Measurements from ENCODE around the gene MICAL3. TPM values are rescaled to one million over a fixed set of nuclear protein-coding genes. Genes with fewer than 3 reads are reported as not detected.

Gene MICAL3
- polyA plus RNA-seq, 3 donors: 0.23 to 0.84 TPM; not detected in 1

DNA sequence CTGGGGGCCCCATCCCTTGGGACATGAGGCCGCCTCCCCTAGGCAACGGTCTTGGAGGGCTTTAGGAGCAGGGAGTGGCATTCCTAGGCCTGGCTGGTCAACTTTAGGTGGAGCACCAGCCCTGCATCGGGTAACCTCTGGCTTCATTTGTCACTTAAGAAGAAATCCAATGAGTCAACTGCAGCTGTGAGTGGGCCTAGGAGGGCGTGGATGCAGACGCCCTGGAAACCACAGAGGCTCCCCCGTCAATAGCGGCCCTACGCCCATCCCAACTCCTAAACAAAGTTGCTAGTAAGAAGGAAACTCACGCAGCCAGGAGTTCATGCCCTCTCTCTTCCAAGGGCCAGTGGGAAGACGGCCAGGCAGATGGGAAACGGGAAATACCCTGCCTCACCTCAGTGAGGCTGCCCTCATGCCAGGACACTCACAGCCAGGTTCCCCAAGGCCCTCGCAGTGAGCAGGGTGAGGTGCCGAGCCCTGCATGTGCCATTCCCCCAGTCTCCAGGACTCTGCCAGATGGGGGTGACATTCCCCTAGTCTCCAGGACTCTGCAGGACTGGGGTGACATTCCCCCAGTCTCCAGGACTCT, 270.9 kb downstream of the MICAL3 start:
- Histone ChIP-seq H3K36me3 (replicated peaks in 1 of 2; ENCODE audit: control insufficient read depth in 1 of 2, insufficient read depth in 2 of 2, low read length in 2 of 2) (peaks cover 33 to 39% of the 10 kb centered on the region in 2 donors), H3K9ac (ENCODE audit: insufficient read depth, low read length, poor library complexity, severe bottlenecking) (no peak overlapping the region), H3K27ac (ENCODE audit: low read depth in 1 of 2, low read length in 2 of 2) (peak overlapping the region in 1 of 2 donors; percentile 21), H2AFZ (ENCODE audit: insufficient read depth, low read depth, low read length, poor library complexity, severe bottlenecking) (no peak overlapping the region), H4K20me1 (ENCODE audit: insufficient read depth, low read length) (peaks cover 98% of the 10 kb centered on the region), H3K4me2 (replicated peaks; ENCODE audit: extremely low read depth, low read length, poor library complexity, severe bottlenecking) (no peak overlapping the region), H3K4me1 (ENCODE audit: control insufficient read depth in 1 of 2, insufficient read depth in 2 of 2, low read length in 2 of 2) (peaks cover 0 to 9% of the 10 kb centered on the region in 2 donors), H3K27me3 (ENCODE audit: control insufficient read depth in 2 of 2, insufficient read depth in 2 of 2, low read length in 2 of 2) (no peaks in the 10 kb centered on the region), H3K9me3 (replicated peaks in 1 of 2; ENCODE audit: control insufficient read depth in 1 of 2, insufficient read depth in 1 of 2, low read length in 2 of 2) (no peaks in the 10 kb centered on the region), H3K79me2 (ENCODE audit: insufficient read depth, low read length) (peaks cover 98% of the 10 kb centered on the region), H3K4me3 (replicated peaks in 1 of 3; ENCODE audit: low read depth in 2 of 3, low read length in 3 of 3) (no peak overlapping the region)
- Mint-ChIP-seq H3K27ac (peak overlapping the region; percentile 6 to 73 (median 38)), H3K9me3 (no peaks in the 10 kb centered on the region), H3K27me3 (ENCODE audit: low read depth in 3 of 3) (peaks cover 0 to 2% (median 0%) of the 10 kb centered on the region in 3 donors), H3K4me3 (no peak overlapping the region), H3K4me1 (peaks cover 11% of the 10 kb centered on the region), H3K36me3 (peaks cover 22 to 57% of the 10 kb centered on the region in 2 donors)
- DNase-seq: no peak
- intact Hi-C loops (cut with micrococcal nuclease): no loop called here
- WGBS (ENCODE audit: insufficient coverage): 75% methylated on average over 10 of the region's 13 CpGs
- TF ChIP-seq, protein P1, sequence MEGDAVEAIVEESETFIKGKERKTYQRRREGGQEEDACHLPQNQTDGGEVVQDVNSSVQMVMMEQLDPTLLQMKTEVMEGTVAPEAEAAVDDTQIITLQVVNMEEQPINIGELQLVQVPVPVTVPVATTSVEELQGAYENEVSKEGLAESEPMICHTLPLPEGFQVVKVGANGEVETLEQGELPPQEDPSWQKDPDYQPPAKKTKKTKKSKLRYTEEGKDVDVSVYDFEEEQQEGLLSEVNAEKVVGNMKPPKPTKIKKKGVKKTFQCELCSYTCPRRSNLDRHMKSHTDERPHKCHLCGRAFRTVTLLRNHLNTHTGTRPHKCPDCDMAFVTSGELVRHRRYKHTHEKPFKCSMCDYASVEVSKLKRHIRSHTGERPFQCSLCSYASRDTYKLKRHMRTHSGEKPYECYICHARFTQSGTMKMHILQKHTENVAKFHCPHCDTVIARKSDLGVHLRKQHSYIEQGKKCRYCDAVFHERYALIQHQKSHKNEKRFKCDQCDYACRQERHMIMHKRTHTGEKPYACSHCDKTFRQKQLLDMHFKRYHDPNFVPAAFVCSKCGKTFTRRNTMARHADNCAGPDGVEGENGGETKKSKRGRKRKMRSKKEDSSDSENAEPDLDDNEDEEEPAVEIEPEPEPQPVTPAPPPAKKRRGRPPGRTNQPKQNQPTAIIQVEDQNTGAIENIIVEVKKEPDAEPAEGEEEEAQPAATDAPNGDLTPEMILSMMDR (IDR thresholded peaks at IDR 0.05): no peak

DNA sequence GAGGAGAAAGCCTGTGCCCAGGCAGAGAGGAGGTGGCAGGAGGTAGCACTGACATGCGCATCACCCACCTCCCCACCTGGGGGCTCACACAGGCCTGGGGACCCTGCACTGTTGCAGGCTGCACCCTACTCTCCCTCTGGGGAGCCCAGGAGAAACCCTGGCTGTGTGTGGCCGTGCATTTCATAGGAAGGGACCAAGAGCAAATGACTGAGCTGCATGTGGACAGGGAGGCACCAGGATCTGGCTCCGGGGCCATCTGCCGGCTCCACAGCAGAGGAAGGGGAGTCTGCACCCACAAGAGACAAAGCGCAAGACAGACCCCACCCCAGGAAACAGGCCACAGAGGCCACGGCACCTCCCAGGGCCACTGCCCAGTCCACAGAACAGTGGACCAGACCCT, 272.8 kb downstream of the MICAL3 start:
- no peak overlapping the region for H2AFZ ChIP-seq (ENCODE audit: insufficient read depth, low read depth, low read length, poor library complexity, severe bottlenecking)
- no peak overlapping the region for H3K4me2 ChIP-seq (replicated peaks; ENCODE audit: extremely low read depth, low read length, poor library complexity, severe bottlenecking)
- H3K9me3 Mint-ChIP-seq: no peaks in the 10 kb centered on the region
- no peaks in the 10 kb centered on the region for H3K27me3 ChIP-seq (ENCODE audit: control insufficient read depth in 2 of 2, insufficient read depth in 2 of 2, low read length in 2 of 2)
- peaks cover 0 to 9% of the 10 kb centered on the region in 2 donors for H3K4me1 ChIP-seq (ENCODE audit: control insufficient read depth in 1 of 2, insufficient read depth in 2 of 2, low read length in 2 of 2)
- H3K36me3 ChIP-seq (replicated peaks in 1 of 2; ENCODE audit: control insufficient read depth in 1 of 2, insufficient read depth in 2 of 2, low read length in 2 of 2): peaks cover 38 to 53% of the 10 kb centered on the region in 2 donors
- peak overlapping the region in 5 of 7 donors; percentile 15 to 80 (median 58) for H3K27ac Mint-ChIP-seq
- H3K4me3 ChIP-seq (replicated peaks in 1 of 3; ENCODE audit: low read depth in 2 of 3, low read length in 3 of 3): no peak overlapping the region
- peaks cover 0 to 2% (median 0%) of the 10 kb centered on the region in 3 donors for H3K27me3 Mint-ChIP-seq (ENCODE audit: low read depth in 3 of 3)
- 100% methylated on average over 4 of the region's 6 CpGs for WGBS (ENCODE audit: insufficient coverage)
- intact Hi-C loops (cut with micrococcal nuclease): no loop called here
- peaks cover 95% of the 10 kb centered on the region for H3K79me2 ChIP-seq (ENCODE audit: insufficient read depth, low read length)
- H3K9ac ChIP-seq (ENCODE audit: insufficient read depth, low read length, poor library complexity, severe bottlenecking): no peak overlapping the region
- H3K4me1 Mint-ChIP-seq: peaks cover 7% of the 10 kb centered on the region
- H4K20me1 ChIP-seq (ENCODE audit: insufficient read depth, low read length): peaks cover 99% of the 10 kb centered on the region
- H3K9me3 ChIP-seq (replicated peaks in 1 of 2; ENCODE audit: control insufficient read depth in 1 of 2, insufficient read depth in 1 of 2, low read length in 2 of 2): no peaks in the 10 kb centered on the region
- peak overlapping the region in 1 of 2 donors; percentile 50 for H3K27ac ChIP-seq (ENCODE audit: low read depth in 1 of 2, low read length in 2 of 2)
- no peak for DNase-seq
- TF ChIP-seq, protein P1 (IDR thresholded peaks at IDR 0.05): no peak
- peaks cover 20 to 70% of the 10 kb centered on the region in 2 donors for H3K36me3 Mint-ChIP-seq
- no peak overlapping the region for H3K4me3 Mint-ChIP-seq

All from CD14-positive monocyte (primary cell).